Measurements from ENCODE around the gene LDLRAD4.

The LDLRAD4 gene

DNA sequence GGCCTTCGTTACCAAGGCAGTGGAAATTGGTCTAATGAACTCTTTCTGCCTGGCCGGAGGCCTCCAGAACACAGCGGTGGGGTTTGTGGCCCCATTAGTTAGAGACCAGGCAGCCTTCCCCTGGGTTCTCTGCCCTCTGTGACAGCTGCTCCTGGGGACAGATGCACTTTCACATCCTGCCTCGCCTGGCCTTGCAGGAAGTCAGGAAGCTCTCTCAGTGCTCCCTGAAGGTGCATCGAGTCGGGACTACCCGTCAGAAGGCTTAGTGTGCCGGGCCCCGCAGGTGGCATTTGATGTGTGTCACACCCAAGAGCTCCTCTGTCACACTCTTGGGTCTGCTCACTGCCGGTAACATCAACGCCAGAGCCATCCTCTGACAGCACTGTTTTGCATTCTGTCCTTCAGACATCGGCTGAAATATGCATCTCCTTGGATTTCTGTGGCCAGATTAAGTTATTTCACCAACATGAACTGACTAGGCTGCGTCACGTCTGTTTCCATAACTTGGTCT is 158.3 kb downstream of the LDLRAD4 start:
- DNase-seq = no peak

DNA sequence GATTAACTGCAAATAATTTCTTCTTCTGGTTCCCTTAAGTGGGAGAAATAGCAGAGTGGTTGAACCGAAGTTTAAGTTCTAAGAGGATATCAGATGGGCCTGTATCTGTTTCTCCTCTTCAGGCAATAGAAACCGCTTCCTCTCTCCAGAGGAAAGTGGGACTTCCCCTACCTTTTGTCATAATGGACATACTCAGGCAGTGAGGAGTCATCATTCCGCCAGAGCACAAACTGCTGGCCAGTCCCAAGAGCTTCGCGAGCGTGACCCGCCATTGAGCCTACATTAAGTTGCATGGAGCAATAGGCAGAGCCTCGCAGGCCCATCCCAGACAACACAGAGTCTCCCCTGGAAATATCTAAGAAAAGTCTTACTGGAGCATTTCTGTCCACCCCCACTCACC is 158.9 kb downstream of the LDLRAD4 start:
- DNase-seq = no peak

GRCh38 chr18:13378150-13378549 is 159.6 kb downstream of the LDLRAD4 start:
- no peak for DNase-seq

DNA sequence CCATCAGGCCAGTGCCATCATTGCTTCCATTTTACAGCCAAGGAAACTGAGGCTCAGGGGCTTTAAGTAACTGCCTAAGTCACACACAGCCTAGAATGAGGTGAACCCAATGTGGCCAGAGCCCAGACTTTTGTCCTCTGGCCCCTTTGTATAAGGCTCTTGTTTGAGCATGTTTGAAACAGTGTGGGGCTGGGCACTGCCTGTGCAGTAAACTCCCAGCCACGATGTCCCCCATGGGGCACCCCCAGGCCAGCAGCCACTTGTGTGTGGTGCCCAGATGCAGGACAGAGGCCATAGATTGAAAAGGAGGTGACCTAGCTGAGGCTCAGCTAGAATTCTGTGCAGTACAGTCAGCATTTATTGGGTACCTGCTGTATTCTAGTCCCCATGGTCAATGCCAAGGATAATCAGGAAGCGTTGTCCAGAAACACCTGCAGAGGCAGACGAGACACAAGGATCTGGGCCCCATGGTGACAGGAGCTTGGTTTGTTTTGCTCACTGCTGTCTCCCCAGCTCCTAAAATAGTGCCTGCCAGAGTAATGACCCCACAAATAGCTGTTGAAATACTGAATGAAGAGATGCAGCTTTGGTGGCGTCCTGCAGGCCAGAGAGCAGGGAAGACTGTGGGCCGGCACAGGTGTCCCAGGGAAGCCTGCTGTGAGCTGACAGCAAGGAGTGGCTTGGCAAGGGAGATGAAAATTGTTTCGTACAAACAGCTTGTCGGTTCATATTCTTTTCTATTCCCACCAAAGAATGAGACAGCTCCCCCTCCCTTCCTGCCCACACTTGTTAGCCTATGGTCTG is 160.7 kb downstream of the LDLRAD4 start:
- no peak for DNase-seq

DNA sequence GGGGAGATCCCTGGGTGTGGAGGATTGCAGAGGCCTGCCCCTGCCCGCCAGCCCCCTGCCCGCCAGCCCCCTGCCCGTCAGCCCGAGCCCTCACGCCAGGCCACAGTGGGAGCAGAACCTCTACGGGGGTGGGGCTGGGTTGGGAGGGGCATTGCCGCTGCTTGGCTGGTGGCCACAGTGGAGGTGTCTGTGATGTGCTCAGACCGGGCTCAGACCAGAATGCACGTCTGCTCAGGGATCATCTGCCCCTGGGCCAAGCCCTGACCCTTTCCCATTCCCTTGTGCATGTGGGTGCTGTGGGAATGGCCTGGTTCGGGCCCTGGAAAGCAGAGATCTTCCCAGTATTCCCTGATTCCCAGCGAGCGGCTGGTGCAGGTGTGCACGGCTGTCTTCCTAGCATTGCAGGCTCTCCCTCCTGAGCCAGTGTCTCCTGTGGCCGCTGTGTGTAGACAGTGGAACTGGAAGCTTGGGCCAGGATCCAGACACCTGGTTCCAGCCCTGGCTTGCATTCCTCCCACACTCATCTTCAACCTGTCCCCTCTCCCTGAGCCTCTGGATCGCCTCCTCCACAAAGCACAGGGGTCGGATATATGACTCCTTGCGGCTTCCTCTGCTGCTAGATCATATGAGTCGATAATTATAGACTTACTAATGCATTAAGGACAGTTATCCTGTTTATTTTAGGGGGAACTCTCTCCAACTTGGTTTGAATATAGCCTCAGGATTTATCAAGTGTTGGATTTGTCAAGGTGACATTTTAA is 161.6 kb downstream of the LDLRAD4 start:
- no peak for DNase-seq

GRCh38 chr18:13380691-13381070 is 162.1 kb downstream of the LDLRAD4 start:
- DNase-seq = no peak

GRCh38 chr18:13381331-13381730 is 162.8 kb downstream of the LDLRAD4 start:
- DNase-seq = no peak

DNA sequence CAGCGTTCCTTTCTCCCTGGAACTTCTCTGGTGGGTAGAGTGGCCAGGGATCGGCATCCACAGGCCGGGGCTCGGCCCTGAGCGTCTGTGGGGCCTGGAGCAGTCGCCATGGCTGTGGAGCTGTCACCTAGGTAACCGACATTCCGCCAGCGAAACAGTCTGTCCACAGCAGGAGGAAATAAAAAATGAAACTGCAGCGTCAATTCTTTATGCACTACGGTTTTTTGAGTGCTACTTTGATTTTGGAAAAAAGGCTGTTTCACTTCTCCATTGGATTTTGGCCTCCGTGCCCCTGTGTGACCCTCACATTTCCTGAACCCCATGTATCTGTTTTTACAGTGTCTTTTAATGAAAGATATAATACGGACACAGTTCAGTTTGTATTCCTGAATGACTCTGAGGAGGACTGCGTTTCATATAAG is 163.4 kb downstream of the LDLRAD4 start:
- DNase-seq = no peak

GRCh38 chr18:13382366-13382953 is 163.9 kb downstream of the LDLRAD4 start:
- DNase-seq = no peak

DNA sequence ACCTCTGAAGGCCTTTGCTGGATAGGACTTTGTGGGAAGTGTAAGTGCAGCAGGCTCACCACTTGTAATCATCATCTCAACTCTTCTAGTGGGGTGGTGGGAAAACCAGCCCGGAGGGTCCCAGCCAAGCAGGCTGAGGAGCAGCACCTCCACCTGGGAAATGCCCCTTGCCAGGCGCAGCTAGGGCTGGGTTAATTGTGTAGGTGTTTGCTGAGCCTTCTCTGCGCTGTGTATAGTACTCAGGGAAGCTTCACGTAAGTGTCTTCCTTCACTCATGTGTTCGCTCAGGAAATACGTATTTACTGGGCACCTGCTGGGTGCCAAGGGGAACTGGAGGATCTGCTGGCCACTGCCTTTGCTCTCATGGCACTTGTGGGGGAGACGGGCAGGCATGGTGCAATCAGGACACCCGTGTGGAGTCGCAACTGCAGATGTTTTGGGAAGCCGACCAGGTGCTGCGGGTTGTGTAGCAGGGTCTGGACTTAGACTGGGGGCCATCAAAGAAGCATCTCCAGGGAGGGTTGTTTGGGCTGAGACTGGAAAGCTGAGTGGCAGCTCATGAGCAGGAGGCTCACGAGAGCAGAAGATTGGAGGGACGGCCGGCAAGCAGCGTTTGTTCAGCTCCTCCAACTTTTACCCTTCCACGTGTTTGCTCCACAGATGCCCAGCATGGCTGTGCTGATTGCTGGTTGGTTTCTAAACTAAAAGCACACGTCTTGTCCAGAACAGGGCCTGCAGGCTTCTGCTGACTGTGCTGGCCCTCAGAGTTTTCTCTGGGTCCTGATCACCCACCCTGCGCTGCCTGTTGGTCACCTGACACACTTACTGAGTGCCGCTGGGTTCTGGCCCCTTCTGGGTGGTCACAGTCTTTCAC is 164.6 kb downstream of the LDLRAD4 start:
- DNase-seq = no peak

DNA sequence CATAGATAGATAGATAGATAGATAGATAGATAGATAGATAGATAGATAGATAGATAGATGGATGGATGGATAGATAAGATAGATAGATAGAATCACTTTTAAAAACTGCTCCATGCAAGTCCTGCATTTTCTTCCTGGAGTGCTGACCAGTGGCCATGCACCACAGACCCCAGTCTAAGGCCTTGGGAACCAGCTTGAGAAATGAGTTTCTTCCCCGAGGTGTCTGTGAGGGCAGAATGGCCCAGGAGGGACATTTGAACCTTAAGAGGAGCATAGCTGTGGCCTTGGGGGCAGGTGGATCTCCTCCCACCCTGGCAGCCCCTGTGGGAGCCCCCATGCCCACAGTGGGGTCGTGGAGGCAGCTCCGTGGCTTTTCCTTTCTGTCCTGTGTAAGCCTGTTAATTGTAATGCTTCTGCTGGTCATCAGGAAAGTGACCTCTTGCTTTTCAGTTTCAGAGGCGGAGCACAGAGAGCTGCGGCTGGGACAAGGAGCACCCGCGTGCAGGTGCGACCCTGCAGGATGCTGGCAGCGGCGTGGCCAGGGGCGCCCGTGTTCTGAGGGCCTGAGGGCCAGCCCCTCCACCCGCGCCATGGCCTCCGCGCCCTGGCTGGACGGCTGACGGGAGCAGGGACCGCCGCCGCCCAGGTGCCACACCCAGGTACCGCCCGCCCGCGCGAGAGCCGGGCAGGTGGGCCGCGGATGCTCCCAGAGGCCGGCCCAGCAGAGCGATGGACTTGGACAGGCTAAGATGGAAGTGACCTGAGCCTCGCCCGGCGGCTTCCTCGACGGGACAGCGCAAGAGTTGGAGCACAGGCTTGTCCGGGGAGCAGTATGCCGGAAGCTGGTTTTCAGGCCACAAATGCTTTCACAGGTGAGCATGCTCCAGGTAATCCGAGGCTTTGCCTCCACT is 168.6 kb downstream of the LDLRAD4 start:
- DNase-seq = no peak

GRCh38 chr18:13387855-13388548 is 169.4 kb downstream of the LDLRAD4 start:
- no peak for DNase-seq

DNA sequence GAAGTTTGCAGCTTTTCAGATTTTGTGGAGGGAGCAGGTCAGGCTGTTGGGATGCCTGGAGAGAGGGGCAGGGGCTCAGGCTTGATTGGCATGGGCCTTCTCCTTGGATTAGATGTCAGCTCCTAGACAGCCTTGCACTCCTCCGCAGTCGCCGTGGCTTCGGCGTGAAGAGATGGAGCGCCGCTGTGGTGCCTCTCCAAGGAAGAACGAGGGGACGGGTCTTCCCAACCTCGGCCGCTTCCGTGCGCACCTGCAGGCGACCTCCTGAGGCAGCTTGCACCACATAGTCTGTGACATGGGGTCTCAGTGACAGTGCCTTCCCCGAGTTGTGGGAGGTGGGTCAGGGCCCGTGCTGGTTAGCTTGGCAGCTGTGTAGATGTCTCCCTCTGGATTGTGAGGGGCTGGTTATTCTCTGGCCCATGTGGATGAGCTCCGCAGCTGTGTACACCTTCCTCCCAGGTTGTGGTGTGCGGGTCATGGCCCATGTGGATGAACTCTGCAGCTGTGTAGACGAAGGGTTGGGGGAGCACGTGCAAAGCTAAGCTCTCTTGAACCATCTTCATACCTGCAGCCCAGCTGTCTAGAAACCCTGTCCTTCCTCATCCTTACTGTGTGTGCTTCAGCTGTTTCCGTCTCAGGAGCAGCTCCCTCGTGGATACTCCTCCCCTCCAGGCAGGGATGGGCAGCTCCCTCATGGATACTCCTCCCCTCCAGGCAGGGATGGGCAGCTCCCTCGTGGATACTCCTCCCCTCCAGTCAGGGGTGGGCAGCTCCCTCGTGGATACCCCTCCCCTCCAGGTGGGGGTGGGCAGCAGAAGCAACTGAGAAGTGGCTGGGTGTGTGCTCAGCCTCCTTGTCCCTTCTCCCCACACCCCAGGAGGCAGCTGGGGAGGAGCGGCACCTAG is 170.3 kb downstream of the LDLRAD4 start:
- DNase-seq = no peak

DNA sequence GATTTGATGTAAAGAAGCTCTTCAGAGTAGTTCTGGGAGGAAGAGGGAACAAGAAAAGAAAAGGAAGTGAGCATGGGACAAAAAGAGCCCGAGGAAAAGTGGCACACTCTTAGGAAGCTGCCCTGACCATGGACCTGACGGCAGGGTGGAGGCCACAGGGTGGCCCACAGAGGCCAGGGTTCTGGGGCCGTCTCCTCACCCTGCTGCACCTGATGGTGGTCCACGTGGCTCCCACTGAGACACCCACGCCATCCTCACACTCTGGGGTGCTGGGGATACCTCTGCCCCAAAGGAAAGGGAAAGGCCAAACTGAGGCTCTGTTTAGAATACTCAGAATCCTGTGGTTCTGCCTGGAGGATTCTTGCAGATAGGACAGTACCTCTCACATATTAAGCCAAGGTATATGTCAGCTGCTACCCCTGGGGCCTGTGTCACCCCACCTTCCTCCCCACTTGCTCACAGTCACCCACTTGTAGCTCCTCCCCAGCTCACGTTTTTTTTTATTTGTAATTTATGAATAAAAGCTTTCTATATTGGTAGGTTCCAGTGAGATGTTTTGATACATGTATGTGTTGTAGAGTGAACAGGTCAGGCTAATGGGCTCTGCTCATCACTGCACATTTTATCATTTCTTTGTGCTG is 171.1 kb downstream of the LDLRAD4 start:
- DNase-seq = no peak

- DNase-seq = no peak
Observed at GRCh38 chr18:13390196-13390595, 171.6 kb downstream of the LDLRAD4 start.

DNA sequence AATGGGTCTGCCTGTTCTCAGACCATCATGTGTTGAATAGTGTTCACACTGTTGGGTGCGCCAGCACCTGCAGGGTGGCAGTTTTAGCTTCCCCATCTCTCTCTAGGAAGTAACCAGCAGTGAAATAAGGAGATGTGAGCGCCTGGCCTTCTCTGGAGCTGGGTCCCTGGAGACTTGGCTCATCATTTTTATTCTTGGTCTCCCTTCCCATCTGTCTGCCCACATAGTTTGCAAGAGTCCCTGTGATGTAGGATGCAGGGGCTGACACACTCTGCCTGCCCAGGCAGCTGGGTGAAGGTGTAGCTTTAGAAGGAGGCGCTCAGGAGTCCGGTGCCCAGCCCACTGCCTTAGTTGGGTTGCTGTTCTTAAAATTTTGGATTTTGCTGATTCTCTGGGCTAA is 172.2 kb downstream of the LDLRAD4 start:
- DNase-seq = no peak

GRCh38 chr18:13392029-13392750 is 173.6 kb downstream of the LDLRAD4 start:
- DNase-seq = no peak

- DNase-seq = no peak
Observed at GRCh38 chr18:13392899-13393298, 174.3 kb downstream of the LDLRAD4 start.

GRCh38 chr18:13393338-13393737 is 174.8 kb downstream of the LDLRAD4 start:
- no peak for DNase-seq

Measured in NCI-H526 treated with DMSO at 0.1 percent for 48 hours (cell line).